ENCODE results near the gene ARFIP1.

The ARFIP1 gene

DNA sequence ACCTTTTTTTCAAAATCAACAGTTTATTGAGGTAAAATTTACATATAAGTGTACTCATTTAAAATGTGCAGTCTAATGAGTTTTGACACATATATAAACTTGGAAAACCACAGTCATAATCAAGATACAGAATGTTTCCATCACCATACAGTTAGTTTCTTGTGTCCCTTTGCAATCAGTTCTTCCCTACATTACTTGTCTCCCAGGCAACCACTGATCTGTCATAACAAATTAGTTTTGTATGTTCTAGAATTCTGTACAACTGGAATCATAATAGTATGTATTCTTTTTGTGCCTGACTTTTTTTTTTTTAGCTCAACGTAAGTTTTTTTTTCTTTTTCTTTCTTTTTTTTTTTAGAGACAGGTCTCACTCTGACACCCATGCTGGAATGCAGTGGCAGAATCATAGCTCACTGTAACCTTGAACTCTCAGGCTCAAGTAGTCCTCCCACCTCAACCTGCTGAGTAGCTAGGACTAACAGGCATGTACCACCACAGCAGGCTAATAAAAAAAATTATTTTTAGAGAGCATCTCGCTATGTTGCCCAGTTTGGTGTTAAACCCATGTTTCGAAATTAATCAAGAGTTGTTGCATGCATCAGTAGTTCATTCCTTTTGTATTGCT lies 26.9 kb downstream of the ARFIP1 start:
- DNase-seq (ENCODE audit: low read depth): no peak
- no peak overlapping the region for H3K4me3 ChIP-seq (ENCODE audit: low read length)
- TF ChIP-seq, protein P1, sequence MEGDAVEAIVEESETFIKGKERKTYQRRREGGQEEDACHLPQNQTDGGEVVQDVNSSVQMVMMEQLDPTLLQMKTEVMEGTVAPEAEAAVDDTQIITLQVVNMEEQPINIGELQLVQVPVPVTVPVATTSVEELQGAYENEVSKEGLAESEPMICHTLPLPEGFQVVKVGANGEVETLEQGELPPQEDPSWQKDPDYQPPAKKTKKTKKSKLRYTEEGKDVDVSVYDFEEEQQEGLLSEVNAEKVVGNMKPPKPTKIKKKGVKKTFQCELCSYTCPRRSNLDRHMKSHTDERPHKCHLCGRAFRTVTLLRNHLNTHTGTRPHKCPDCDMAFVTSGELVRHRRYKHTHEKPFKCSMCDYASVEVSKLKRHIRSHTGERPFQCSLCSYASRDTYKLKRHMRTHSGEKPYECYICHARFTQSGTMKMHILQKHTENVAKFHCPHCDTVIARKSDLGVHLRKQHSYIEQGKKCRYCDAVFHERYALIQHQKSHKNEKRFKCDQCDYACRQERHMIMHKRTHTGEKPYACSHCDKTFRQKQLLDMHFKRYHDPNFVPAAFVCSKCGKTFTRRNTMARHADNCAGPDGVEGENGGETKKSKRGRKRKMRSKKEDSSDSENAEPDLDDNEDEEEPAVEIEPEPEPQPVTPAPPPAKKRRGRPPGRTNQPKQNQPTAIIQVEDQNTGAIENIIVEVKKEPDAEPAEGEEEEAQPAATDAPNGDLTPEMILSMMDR (IDR thresholded peaks at IDR 0.05; ENCODE audit: insufficient read depth, low read depth, low read length, missing control alignments): no peak

DNA sequence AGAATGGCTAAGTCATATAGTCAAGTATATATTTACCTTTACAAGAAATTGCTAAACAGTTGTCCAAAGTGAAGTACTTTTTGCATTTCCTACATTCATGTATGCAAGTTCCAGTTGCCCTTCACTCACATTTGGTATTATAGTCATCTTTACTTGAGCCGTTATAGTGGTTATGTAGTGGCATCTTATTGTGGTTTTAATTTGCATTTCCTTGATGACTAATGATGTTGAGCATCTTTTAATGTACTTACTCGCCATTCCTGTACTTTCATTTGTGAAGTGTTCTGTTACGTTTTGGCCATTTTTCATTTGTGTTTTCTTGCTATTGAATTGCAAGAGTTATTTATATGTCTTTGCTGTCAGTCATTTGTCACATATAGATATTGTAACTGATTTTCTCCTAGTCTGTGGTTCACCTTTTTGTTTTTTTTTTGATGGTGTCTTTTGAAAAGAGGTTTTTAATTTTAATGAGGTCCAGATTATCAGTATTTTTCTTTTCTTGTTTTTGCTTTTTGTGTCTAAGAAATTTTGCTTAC lies 27.6 kb downstream of the ARFIP1 start:
- TF ChIP-seq, protein P1 (IDR thresholded peaks at IDR 0.05; ENCODE audit: insufficient read depth, low read depth, low read length, missing control alignments): no peak
- peak; percentile 31 for DNase-seq (ENCODE audit: low read depth)
- H3K4me3 ChIP-seq (ENCODE audit: low read length): no peak overlapping the region

DNA sequence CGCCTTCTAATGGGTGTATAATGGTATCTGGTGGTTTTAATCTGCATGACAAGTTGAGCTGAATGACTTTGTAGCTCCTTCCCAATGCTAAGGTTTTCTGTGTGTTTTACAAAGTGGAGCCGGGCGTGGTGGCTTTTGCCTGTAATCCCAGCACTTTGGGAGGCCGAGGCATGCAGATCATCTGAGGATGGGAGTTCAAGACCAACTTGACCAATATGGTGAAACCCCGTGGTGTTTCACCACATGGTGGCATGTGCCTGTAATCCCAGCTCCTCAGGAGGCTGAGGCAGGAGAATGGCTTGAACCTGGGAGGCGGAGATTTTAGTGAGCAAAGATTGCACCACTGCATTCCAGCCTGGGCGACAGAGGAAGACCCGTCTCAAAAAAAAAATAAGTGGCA lies 28.9 kb downstream of the ARFIP1 start:
- no peak for DNase-seq (ENCODE audit: low read depth)
- TF ChIP-seq, protein P1 (IDR thresholded peaks at IDR 0.05; ENCODE audit: insufficient read depth, low read depth, low read length, missing control alignments): no peak
- no peak overlapping the region for H3K4me3 ChIP-seq (ENCODE audit: low read length)

DNA sequence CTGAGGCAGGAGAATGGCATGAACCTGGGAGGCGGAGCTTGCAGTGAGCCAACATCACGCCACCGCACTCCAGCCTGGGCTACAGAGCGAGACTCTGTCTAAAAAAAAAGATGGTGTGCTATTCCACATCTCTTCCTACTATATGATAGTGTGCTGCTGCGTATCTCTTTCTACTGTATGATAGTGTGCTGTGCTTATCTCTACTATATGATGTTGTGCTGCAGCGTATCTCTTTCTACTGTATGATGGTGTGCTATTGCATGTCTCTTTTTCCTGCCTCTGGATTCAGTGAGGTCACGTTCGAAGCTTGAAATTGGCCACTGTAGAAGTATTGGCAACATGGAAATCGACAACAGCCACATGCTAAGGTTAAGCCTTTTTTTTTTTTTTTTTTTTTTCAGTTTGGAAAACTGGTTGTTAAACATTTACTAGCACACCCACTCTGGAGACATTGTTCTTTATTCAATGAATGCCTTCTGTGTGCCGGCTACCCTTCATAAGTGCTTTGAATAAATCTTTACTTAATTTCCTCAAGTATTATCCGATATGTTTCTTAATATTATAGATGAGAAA lies 31.0 kb downstream of the ARFIP1 start:
- TF ChIP-seq, protein P1 (IDR thresholded peaks at IDR 0.05; ENCODE audit: insufficient read depth, low read depth, low read length, missing control alignments): no peak
- no peak overlapping the region for H3K4me3 ChIP-seq (ENCODE audit: low read length)
- DNase-seq (ENCODE audit: low read depth): no peak

DNA sequence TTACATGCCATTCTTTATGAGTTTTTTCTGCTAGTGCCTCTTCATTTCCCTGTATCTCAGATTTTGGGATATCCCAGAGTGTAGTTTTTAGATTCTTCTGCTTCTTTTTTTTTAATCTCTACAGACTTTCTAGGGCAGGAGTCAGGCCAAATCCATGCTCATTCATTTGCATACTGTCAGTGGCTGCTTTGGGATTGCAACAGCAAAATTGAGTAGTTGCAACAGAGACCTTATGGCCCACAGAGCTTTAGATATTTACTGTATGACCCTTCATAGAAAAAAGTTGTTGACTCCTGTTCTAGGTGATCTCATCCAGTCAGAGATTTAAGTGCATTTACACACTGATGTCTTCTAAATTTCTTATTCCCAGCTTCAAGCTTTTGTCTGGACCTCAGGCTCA lies 35.3 kb downstream of the ARFIP1 start:
- TF ChIP-seq, protein P1 (IDR thresholded peaks at IDR 0.05; ENCODE audit: insufficient read depth, low read depth, low read length, missing control alignments): no peak
- DNase-seq (ENCODE audit: low read depth): no peak
- no peak overlapping the region for H3K4me3 ChIP-seq (ENCODE audit: low read length)

DNA sequence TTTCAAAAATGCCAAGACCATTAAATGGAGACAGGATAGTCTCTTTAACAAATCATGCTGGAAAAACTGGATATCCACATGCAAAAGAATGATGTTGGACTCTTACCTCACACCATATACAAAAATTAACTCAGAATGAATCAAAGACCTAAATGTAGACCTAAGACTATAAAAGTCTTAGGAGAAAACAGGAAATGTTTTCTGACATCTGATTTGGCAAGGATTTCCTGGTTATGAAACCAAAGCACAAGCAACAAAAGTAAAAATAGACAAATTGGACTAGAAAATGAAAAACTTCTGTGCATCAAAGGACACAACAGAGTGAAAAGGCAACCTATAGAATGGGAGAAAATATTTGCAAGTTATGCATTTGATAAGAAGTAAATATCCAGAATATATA lies 37.6 kb downstream of the ARFIP1 start:
- no peak overlapping the region for H3K4me3 ChIP-seq (ENCODE audit: low read length)
- TF ChIP-seq, protein P1 (IDR thresholded peaks at IDR 0.05; ENCODE audit: insufficient read depth, low read depth, low read length, missing control alignments): no peak
- DNase-seq (ENCODE audit: low read depth): no peak
